ENCODE data around the gene LTA4H. TPM values are rescaled to one million over a fixed set of nuclear protein-coding genes. Genes with fewer than 3 reads are reported as not detected.

The LTA4H gene
- total RNA-seq, 3 donors from 2014 or later: 66.5 to 94.5 (median 67.4) TPM

Other genes with a start within 250 kb of the LTA4H start
- gene NTN4, start 244.8 kb downstream of the LTA4H start, total RNA-seq: 100 to 1,000 TPM in 2 of 3 donors, 10 to 100 TPM in 1; 27.4 to 188 (median 110) TPM
- 10 to 100 TPM in 1 of 3 donors, 1 to 10 TPM in 2; 5.4 to 11.8 (median 10.0) TPM for gene SNRPF, start 176.6 kb downstream of the LTA4H start, total RNA-seq
- under 1 TPM in 1 of 3 donors, not detected in 2; 0.73 TPM for gene CCDC38, start 93.0 kb downstream of the LTA4H start, total RNA-seq
- gene AMDHD1, start 92.3 kb downstream of the LTA4H start, total RNA-seq: 1 to 10 TPM in 2 of 3 donors, under 1 TPM in 1; 0.98 to 2.8 (median 1.3) TPM
- gene HAL, start 39.2 kb downstream of the LTA4H start, total RNA-seq: 1 to 10 TPM in 1 of 3 donors, under 1 TPM in 2; 0.59 to 4.3 (median 0.98) TPM
- 10 to 100 TPM; 13.9 to 28.5 (median 16.5) TPM for gene ELK3, start 158.8 kb upstream of the LTA4H start, total RNA-seq